B cell (primary cell): ENCODE results near the gene SIRT3.

Experiments used
- CTCF ChIP-seq: fragments of 200-600 bp; IDR thresholded peaks from one replicate; pipeline ENCODE4 v1.8.0; 2022; ENCODE audit warnings: antibody characterized with exemption, mild to moderate bottlenecking
- EZH2 ChIP-seq: IDR thresholded peaks from 2 replicates; pipeline ENCODE4 v1.6.1; 2012; ENCODE audit warnings: borderline replicate concordance, low read depth, mild to moderate bottlenecking, moderate library complexity, low read length; ENCODE audit not compliant: insufficient read depth, poor library complexity, severe bottlenecking

GRCh38 chr11:270451-271318, 34.5 kb upstream of the SIRT3 start:
- TF ChIP-seq EZH2 = no peak
- TF ChIP-seq CTCF = no peak
